HCT116 (cell line): Measurements from ENCODE around the gene CAMSAP1. TPM values are rescaled to one million over a fixed set of nuclear protein-coding genes. Genes with fewer than 3 reads are reported as not detected.

Experiments used
- ATAC-seq: fragments of 200-7000 bp; cut with Tn5 transposase; 2 replicates; pipeline ENCODE4 v1.9.1; 2020; ENCODE audit warnings: mild to moderate bottlenecking, moderate library complexity
- BruUV-seq: library from RNA; stranded (reverse); fragments of 400-500 nt; replicated peaks from 2 replicates; lab custom pipeline; 2021; lab: Mats Ljungman, UMichigan
- CTCF ChIA-PET: fragments of 300-600 bp; sonication (Branson Sonifier 250); formaldehyde crosslinking; loops from one replicate; lab custom pipeline; 2021; ENCODE audit warnings: antibody characterized with exemption; lab: Charles Lee
- POLR2A ChIA-PET: fragments of 300-600, 350-600 bp; sonication (Branson Sonifier 250); formaldehyde crosslinking; loops from one replicate; lab custom pipeline; 2021; ENCODE audit warnings: antibody characterized with exemption; lab: Charles Lee
- RAD21 ChIA-PET, 2 experiments: fragments of 300-600 bp; sonication (Branson Sonifier 250); formaldehyde crosslinking; loops; one replicate each; lab custom pipeline; 2023; ENCODE audit warnings: low total read pairs in 2 of 2; ENCODE audit not compliant: uncharacterized antibody in 2 of 2, unreplicated experiment in 2 of 2, low non-redundant PET in 1 of 2; lab: Charles Lee
- DNase-seq: peaks from one replicate; pipeline ENCODE4 v3.0.0-alpha.2; 2010; ENCODE audit warnings: low read depth, low spot score
- H2AFZ ChIP-seq: fragments of 200-600 bp; shearing (Covaris generic), sonication (generic); 2 replicates; pipeline ENCODE4 v1.6.1; 2017; ENCODE audit warnings: low read depth, mixed run types, mixed read lengths, antibody characterized with exemption, low read length; ENCODE audit not compliant: poor library complexity, severe bottlenecking
- H3K27ac ChIP-seq: 2 replicates; pipeline ENCODE4 v1.5.1; 2012; ENCODE audit warnings: low read depth, low read length
- H3K27me3 ChIP-seq: fragments of 200-600 bp; sonication (generic); 2 replicates; pipeline ENCODE4 v1.6.1; 2016; ENCODE audit warnings: mixed run types, low read length, mixed read lengths; ENCODE audit not compliant: insufficient read depth
- H3K36me3 ChIP-seq, 2 experiments: fragments of 200-500 bp in 1 of 2; fragments of 200-600 bp in 1 of 2; sonication (Bioruptor generic) in 1 of 2; sonication (generic) in 1 of 2; 2 replicates each; pipeline versions ENCODE4 v1.5.1 to v1.6.1; 2014 to 2016; ENCODE audit warnings: low read length in 2 of 2, inconsistent platforms in 1 of 2, mixed read lengths in 1 of 2, mixed run types in 1 of 2; ENCODE audit not compliant: insufficient read depth in 2 of 2, control insufficient read depth in 1 of 2
- H3K4me1 ChIP-seq, 2 experiments: fragments of 200-600 bp in 1 of 2; sonication (generic) in 1 of 2; 2 replicates each; pipeline versions ENCODE4 v1.5.1 to v1.6.1; 2012 to 2017; ENCODE audit warnings: low read length in 2 of 2, inconsistent platforms in 1 of 2, mild to moderate bottlenecking in 1 of 2, mixed read lengths in 1 of 2, mixed run types in 1 of 2, moderate library complexity in 1 of 2; ENCODE audit not compliant: insufficient read depth in 2 of 2, control insufficient read depth in 1 of 2
- H3K4me2 ChIP-seq: fragments of 200-600 bp; sonication (generic); 2 replicates; pipeline ENCODE4 v1.6.1; 2017; ENCODE audit warnings: mixed run types, low read length, mixed read lengths
- H3K4me3 ChIP-seq, 2 experiments: fragments of 200-600 bp in 1 of 2; sonication (generic) in 1 of 2; replicated peaks in 1 of 2; 2 replicates each; pipeline ENCODE4 v1.5.1; 2011 to 2016; ENCODE audit warnings: low read length in 2 of 2, control low read depth in 1 of 2, low read depth in 1 of 2, mild to moderate bottlenecking in 1 of 2, mixed read lengths in 1 of 2, mixed run types in 1 of 2
- H3K79me2 ChIP-seq: fragments of 200-600 bp; sonication (generic); 2 replicates; pipeline ENCODE4 v1.6.1; 2017; ENCODE audit warnings: mild to moderate bottlenecking, mixed run types, low read length, moderate library complexity, mixed read lengths; ENCODE audit not compliant: insufficient read depth
- H3K9ac ChIP-seq: fragments of 200-600 bp; sonication (generic); 2 replicates; pipeline ENCODE4 v1.6.1; 2016; ENCODE audit warnings: low read length, mixed read lengths
- H3K9me2 ChIP-seq: fragments of 200-600 bp; sonication (generic), shearing (Covaris generic); 2 replicates; pipeline ENCODE4 v1.6.1; 2017; ENCODE audit warnings: mixed run types, mild to moderate bottlenecking, moderate library complexity; ENCODE audit not compliant: insufficient read depth
- H3K9me3 ChIP-seq, 2 experiments: fragments of 200-500 bp in 1 of 2; fragments of 200-600 bp in 1 of 2; sonication (Bioruptor generic) in 1 of 2; sonication (generic) in 1 of 2; 2 replicates each; pipeline ENCODE4 v1.6.1; 2014 to 2017; ENCODE audit warnings: low read length in 2 of 2, mixed read lengths in 2 of 2, inconsistent platforms in 1 of 2, low read depth in 1 of 2, mild to moderate bottlenecking in 1 of 2, mixed run types in 1 of 2, moderate library complexity in 1 of 2; ENCODE audit not compliant: control insufficient read depth in 1 of 2, insufficient read depth in 1 of 2
- H4K20me1 ChIP-seq: fragments of 200-600 bp; sonication (generic), shearing (Covaris generic); 2 replicates; pipeline ENCODE4 v1.6.1; 2017; ENCODE audit warnings: mixed run types, mild to moderate bottlenecking, moderate library complexity; ENCODE audit not compliant: insufficient read depth
- ATF3 ChIP-seq: IDR thresholded peaks from 2 replicates; pipeline ENCODE4 v1.6.1; 2012
- CBX3 ChIP-seq: IDR thresholded peaks from 2 replicates; pipeline ENCODE4 v1.6.1; 2012; ENCODE audit warnings: low read depth
- CEBPB ChIP-seq: IDR thresholded peaks from 2 replicates; pipeline ENCODE4 v1.6.1; 2012; ENCODE audit warnings: low read depth
- CTCF ChIP-seq, 3 experiments: fragments of 200-600 bp in 1 of 3; sonication (generic) in 1 of 3; IDR thresholded peaks in 2 of 3; conservative IDR thresholded peaks in 1 of 3; 2 replicates each; pipeline ENCODE4 v1.5.1; 2012 to 2017; ENCODE audit warnings: low read depth in 2 of 3, low read length in 2 of 3, antibody characterized with exemption in 1 of 3, borderline replicate concordance in 1 of 3, control low read depth in 1 of 3, mild to moderate bottlenecking in 1 of 3, mixed read lengths in 1 of 3, mixed run types in 1 of 3, moderate library complexity in 1 of 3; ENCODE audit not compliant: insufficient read depth in 1 of 3
- EGR1 ChIP-seq: IDR thresholded peaks from 2 replicates; pipeline ENCODE4 v1.6.1; 2012; ENCODE audit warnings: low read depth
- ELF1 ChIP-seq: IDR thresholded peaks from 2 replicates; pipeline ENCODE4 v1.6.1; 2012; ENCODE audit warnings: low read depth, borderline replicate concordance
- EZH2 ChIP-seq: fragments of 200-600 bp; sonication (generic); IDR thresholded peaks from 2 replicates; pipeline ENCODE4 v1.6.1; 2017; ENCODE audit warnings: antibody characterized with exemption, mixed run types
- EZH2phosphoT487 ChIP-seq: fragments of 200-600 bp; IDR thresholded peaks from 2 replicates; pipeline ENCODE4 v1.6.1; 2018; ENCODE audit warnings: antibody characterized with exemption, borderline replicate concordance
- JUND ChIP-seq: IDR thresholded peaks from 2 replicates; pipeline ENCODE4 v1.6.1; 2012
- MAX ChIP-seq: IDR thresholded peaks from 2 replicates; pipeline ENCODE4 v1.6.1; 2012
- POLR2A ChIP-seq: IDR thresholded peaks from 2 replicates; pipeline ENCODE4 v1.7.0; 2011; ENCODE audit warnings: borderline replicate concordance; ENCODE audit not compliant: insufficient read depth, insufficient read length; ENCODE audit errors: extremely low read depth
- SIN3A ChIP-seq: IDR thresholded peaks from 2 replicates; pipeline ENCODE4 v1.6.1; 2012; ENCODE audit warnings: low read depth
- SRF ChIP-seq: IDR thresholded peaks from 2 replicates; pipeline ENCODE4 v1.6.1; 2012; ENCODE audit warnings: low read depth
- ZBTB33 ChIP-seq: IDR thresholded peaks from 2 replicates; pipeline ENCODE4 v1.6.1; 2011; ENCODE audit warnings: mild to moderate bottlenecking, low read length, moderate library complexity; ENCODE audit not compliant: insufficient replicate concordance; ENCODE audit errors: extremely low read depth
- ZFX ChIP-seq: fragments of 450-650 bp; IDR thresholded peaks from 2 replicates; pipeline ENCODE4 v1.6.1; 2017
- ZNF274 ChIP-seq: fragments of 200-500 bp; sonication (Bioruptor generic); IDR thresholded peaks from 2 replicates; pipeline ENCODE4 v1.6.1; 2014; ENCODE audit warnings: mild to moderate bottlenecking, low read depth, low read length, inconsistent platforms
- intact Hi-C: fragments of 100-400 bp; cut with micrococcal nuclease; formaldehyde crosslinking; loops from 2 replicates; pipeline ENCODE4 v1.10.0; 2022
- total RNA-seq: library from RNA; stranded (reverse); gene quantifications from one replicate; pipeline ENCODE4 v1.2.1, GENCODE V29; 2021; ENCODE audit not compliant: unreplicated experiment

CAMSAP1 gene
- total RNA-seq, 1 experiment from 2014 or later, result 33.1 TPM

- intact Hi-C loops, result loop anchor here (10.0 kb wide), 1 partner anchor 85 kb away; no protein-coding TSS in a partner anchor
- H2AFZ ChIP-seq, result no peak overlapping the region
- H3K79me2 ChIP-seq, result peaks cover 18% of the 10 kb centered on the region; the same call in 1 of the 2 replicates
- BruUV-seq, result no TSS peak
- no peak for DNase-seq
- H3K36me3 ChIP-seq, result peaks cover 27 to 32% of the 10 kb centered on the region in 2 experiments
- no peak overlapping the region for H3K9ac ChIP-seq
- no peaks in the 10 kb centered on the region for H3K9me3 ChIP-seq
- RAD21 ChIA-PET, result no interaction called here
- ATAC-seq, result no peak
- CTCF ChIA-PET, result no interaction called here
- no peaks in the 10 kb centered on the region for H4K20me1 ChIP-seq
- H3K27me3 ChIP-seq, result no peaks in the 10 kb centered on the region
- H3K9me2 ChIP-seq, result no peaks in the 10 kb centered on the region
- TF ChIP-seq EZH2phosphoT487 (no peak), ZBTB33 (no peak), CTCF (IDR thresholded peaks at IDR 0.05 in 2 of 3, conservative IDR thresholded peaks at IDR 0.05 in 1 of 3; ENCODE audit: borderline replicate concordance in 1 of 3, insufficient read depth in 1 of 3, low read depth in 2 of 3, low read length in 2 of 3) (no peak), SRF (no peak), SIN3A (no peak), ZFX (no peak), EGR1 (no peak), CBX3 (no peak), EZH2 (no peak), POLR2A (no peak), ATF3 (no peak), MAX (no peak), JUND (no peak), ELF1 (no peak), CEBPB (no peak), ZNF274 (no peak)
- H3K4me2 ChIP-seq, result no peak overlapping the region
- 0 out of 2 replicates have a peak overlapping the region, but pooled peaks have one; percentile 4 for H3K27ac ChIP-seq
- H3K4me3 ChIP-seq, result no peak overlapping the region
- POLR2A ChIA-PET, result interaction anchor here (0.5 kb wide), 1 partner anchor 160 kb away, joined by 3 read pairs; no protein-coding TSS in a partner anchor
- peaks cover 20% of the 10 kb centered on the region in 2 experiments for H3K4me1 ChIP-seq
Measured at GRCh38 chr9:135950135-135950682, 42.9 kb upstream of the CAMSAP1 start.
